Body of pancreas (tissue), 4 donors: Measurements from ENCODE around the gene ASPRV1.

Source experiments
- CTCF ChIP-seq, 7 experiments: fragments of 450-650 bp in 4 of 7; fragments of 200-600 bp in 3 of 7; sonication (generic) in 3 of 7; IDR thresholded peaks; one replicate each; pipeline ENCODE4 v1.5.1; 2016 to 2019; ENCODE audit warnings: antibody characterized with exemption in 7 of 7
- POLR2A ChIP-seq, 3 donors: fragments of 450-650 bp; IDR thresholded peaks; one replicate each; pipeline ENCODE4 v1.6.1; 2016; ENCODE audit warnings: antibody characterized with exemption in 3 of 3, mild to moderate bottlenecking in 2 of 3

GRCh38 chr2:69985216-69985615 is 23.8 kb upstream of the ASPRV1 start:
- TF ChIP-seq CTCF (IDR thresholded peaks at IDR 0.05), result no peak
- no peak for TF ChIP-seq POLR2A (IDR thresholded peaks at IDR 0.05)
